ENCODE data around the gene UBE2D2. TPM values are rescaled to one million over a fixed set of nuclear protein-coding genes. Genes with fewer than 3 reads are reported as not detected.

The UBE2D2 gene
- total RNA-seq, 1 experiment from 2014 or later = 115 TPM

DNA sequence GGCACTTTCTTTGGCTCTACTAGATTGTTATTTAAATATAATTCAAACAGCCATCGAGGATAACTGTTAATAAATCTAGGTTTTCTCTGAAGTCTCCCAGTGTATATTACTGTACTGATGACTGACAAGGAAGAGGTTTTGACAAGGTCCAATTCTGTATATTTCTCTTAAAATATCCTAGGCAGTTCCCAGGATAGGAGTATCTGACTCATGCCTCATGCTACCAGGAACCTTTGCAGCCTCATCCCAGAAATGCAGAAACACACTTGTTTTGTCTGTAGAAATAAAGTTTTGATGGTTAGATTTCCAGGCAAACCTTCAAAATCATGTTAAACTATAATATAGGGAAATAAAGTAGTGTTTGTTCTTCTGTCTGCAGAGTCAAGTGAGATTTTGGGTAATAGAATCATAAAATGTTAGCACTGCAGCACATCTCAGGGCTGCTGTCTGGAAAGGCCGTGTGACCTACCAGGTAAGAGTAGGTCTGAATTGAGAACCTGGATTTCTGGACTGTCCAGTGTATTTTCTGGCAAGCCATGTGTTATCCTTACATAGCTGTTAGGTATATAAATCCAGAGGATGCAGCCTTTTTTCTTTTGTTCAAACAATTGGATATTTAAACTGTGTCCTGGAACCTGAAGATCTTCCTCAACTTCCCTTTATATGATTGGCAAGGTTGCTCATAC is 8.3 kb downstream of the UBE2D2 start:
- POLR2A ChIA-PET (ENCODE audit: unreplicated experiment) = no interaction called here
- TF ChIP-seq EZH2 (IDR thresholded peaks at IDR 0.05; ENCODE audit: low read depth) = no peak
- TF ChIP-seq, protein P1, sequence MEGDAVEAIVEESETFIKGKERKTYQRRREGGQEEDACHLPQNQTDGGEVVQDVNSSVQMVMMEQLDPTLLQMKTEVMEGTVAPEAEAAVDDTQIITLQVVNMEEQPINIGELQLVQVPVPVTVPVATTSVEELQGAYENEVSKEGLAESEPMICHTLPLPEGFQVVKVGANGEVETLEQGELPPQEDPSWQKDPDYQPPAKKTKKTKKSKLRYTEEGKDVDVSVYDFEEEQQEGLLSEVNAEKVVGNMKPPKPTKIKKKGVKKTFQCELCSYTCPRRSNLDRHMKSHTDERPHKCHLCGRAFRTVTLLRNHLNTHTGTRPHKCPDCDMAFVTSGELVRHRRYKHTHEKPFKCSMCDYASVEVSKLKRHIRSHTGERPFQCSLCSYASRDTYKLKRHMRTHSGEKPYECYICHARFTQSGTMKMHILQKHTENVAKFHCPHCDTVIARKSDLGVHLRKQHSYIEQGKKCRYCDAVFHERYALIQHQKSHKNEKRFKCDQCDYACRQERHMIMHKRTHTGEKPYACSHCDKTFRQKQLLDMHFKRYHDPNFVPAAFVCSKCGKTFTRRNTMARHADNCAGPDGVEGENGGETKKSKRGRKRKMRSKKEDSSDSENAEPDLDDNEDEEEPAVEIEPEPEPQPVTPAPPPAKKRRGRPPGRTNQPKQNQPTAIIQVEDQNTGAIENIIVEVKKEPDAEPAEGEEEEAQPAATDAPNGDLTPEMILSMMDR (conservative IDR thresholded peaks at IDR 0.05) = no peak
- Histone ChIP-seq H3K4me1 (replicated peaks; ENCODE audit: insufficient read depth) (peaks cover 12% of the 10 kb centered on the region; the same call in 1 of the 2 replicates), H3K9me2 (ENCODE audit: insufficient read depth) (no peaks in the 10 kb centered on the region), H3K4me2 (no peak overlapping the region), H3K27ac (peak overlapping the region; percentile 15; the same call in 1 of the 2 replicates), H3K9me3 (ENCODE audit: insufficient read depth, low read depth) (no peaks in the 10 kb centered on the region), H3K4me3 (no peak overlapping the region), H3F3A (ENCODE audit: insufficient read depth, low read depth) (peaks cover 9% of the 10 kb centered on the region), H2AFZ (no peak overlapping the region), H3K27me3 (ENCODE audit: insufficient read depth, low read depth) (no peaks in the 10 kb centered on the region), H3K79me2 (ENCODE audit: low read depth) (peaks cover 97% of the 10 kb centered on the region), H3K36me3 (ENCODE audit: low read depth) (peaks cover 17% of the 10 kb centered on the region), H4K20me1 (ENCODE audit: insufficient read depth) (peaks cover 91% of the 10 kb centered on the region)
- intact Hi-C loops (cut with micrococcal nuclease; ENCODE audit: unreplicated experiment) = no loop called here
- no TSS peak for BruUV-seq (replicated peaks)
- CTCF ChIA-PET = interaction anchor here (0.6 kb wide), 1 partner anchor 94 kb away, joined by 4 read pairs; no protein-coding TSS in a partner anchor
- DNase-seq = no peak

DNA sequence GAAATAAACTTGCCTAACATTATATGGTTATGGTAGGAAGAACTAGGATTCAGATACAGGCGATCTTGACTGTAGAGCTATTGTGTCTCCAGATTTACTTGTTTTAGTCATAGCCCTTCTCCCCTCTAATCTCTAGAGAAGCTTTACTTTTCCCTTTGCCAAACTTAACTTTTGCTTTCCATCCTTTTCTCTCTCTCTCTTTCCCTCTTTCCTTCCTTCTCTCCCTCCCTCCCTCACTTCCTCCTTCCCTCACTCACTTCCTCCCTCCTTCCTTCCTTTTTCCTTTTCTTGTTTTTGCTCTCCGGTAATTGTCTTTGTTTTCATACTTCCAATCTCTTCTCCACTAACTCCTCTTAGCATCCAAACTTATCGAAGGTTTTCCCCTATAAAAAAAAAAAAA is 10.4 kb downstream of the UBE2D2 start:
- ChIA-PET CTCF (interaction anchor here (0.5 kb wide), 1 partner anchor 52 kb away, joined by 16 read pairs; no protein-coding TSS in a partner anchor), POLR2A (ENCODE audit: unreplicated experiment) (no interaction called here)
- Histone ChIP-seq H3K27ac (peak overlapping the region; percentile 18; the same call in 1 of the 2 replicates), H3K36me3 (ENCODE audit: low read depth) (0 out of 2 replicates have a peak, but pooled peaks cover 4% of the 10 kb centered on the region), H3K4me3 (no peak overlapping the region), H3K4me2 (no peak overlapping the region), H3K27me3 (ENCODE audit: insufficient read depth, low read depth) (no peaks in the 10 kb centered on the region), H4K20me1 (ENCODE audit: insufficient read depth) (peaks cover 91% of the 10 kb centered on the region), H3K79me2 (ENCODE audit: low read depth) (peaks cover 97% of the 10 kb centered on the region), H3K4me1 (replicated peaks; ENCODE audit: insufficient read depth) (no peaks in the 10 kb centered on the region), H3K9me3 (ENCODE audit: insufficient read depth, low read depth) (no peaks in the 10 kb centered on the region), H3K9me2 (ENCODE audit: insufficient read depth) (no peaks in the 10 kb centered on the region), H3F3A (ENCODE audit: insufficient read depth, low read depth) (peaks cover 14% of the 10 kb centered on the region), H2AFZ (no peak overlapping the region)
- no peak for DNase-seq
- no TSS peak for BruUV-seq (replicated peaks)
- intact Hi-C loops (cut with micrococcal nuclease; ENCODE audit: unreplicated experiment) = no loop called here
- no peak for TF ChIP-seq EZH2 (IDR thresholded peaks at IDR 0.05; ENCODE audit: low read depth)
- TF ChIP-seq, protein P1 (conservative IDR thresholded peaks at IDR 0.05) = no peak

- peaks cover 18% of the 10 kb centered on the region for H3F3A ChIP-seq (ENCODE audit: insufficient read depth, low read depth)
- CTCF ChIA-PET = no interaction called here
- intact Hi-C loops (cut with micrococcal nuclease; ENCODE audit: unreplicated experiment) = no loop called here
- POLR2A ChIA-PET (ENCODE audit: unreplicated experiment) = no interaction called here
- H3K27me3 ChIP-seq (ENCODE audit: insufficient read depth, low read depth) = no peaks in the 10 kb centered on the region
- no TSS peak for BruUV-seq (replicated peaks)
- H2AFZ ChIP-seq = no peak overlapping the region
- H3K4me1 ChIP-seq (replicated peaks; ENCODE audit: insufficient read depth) = no peaks in the 10 kb centered on the region
- peaks cover 97% of the 10 kb centered on the region for H3K79me2 ChIP-seq (ENCODE audit: low read depth)
- no peaks in the 10 kb centered on the region for H3K9me3 ChIP-seq (ENCODE audit: insufficient read depth, low read depth)
- H3K9me2 ChIP-seq (ENCODE audit: insufficient read depth) = no peaks in the 10 kb centered on the region
- H4K20me1 ChIP-seq (ENCODE audit: insufficient read depth) = peaks cover 91% of the 10 kb centered on the region
- H3K36me3 ChIP-seq (ENCODE audit: low read depth) = 0 out of 2 replicates have a peak, but pooled peaks cover 4% of the 10 kb centered on the region
- DNase-seq = peak in 1 of 2 experiments; percentile 73
- no peak for TF ChIP-seq EZH2 (IDR thresholded peaks at IDR 0.05; ENCODE audit: low read depth)
- TF ChIP-seq, protein P1 (conservative IDR thresholded peaks at IDR 0.05) = no peak
- no peak overlapping the region for H3K4me3 ChIP-seq
- peak overlapping the region; percentile 18; the same call in 1 of the 2 replicates for H3K27ac ChIP-seq
- H3K4me2 ChIP-seq = no peak overlapping the region
These were observed 10.8 kb downstream of the UBE2D2 start for GRCh38 chr5:139571966-139572365.

All from PC-9 (cell line).